Measurements from ENCODE around the gene TXNRD2.

Gene TXNRD2

GRCh38 chr22:19975707-19976035, 34.1 kb upstream of the TXNRD2 start:
- Histone ChIP-seq H3K27me3 (ENCODE audit: insufficient read depth, poor library complexity, severe bottlenecking) (no peaks in the 10 kb centered on the region), H3K4me1 (ENCODE audit: insufficient read depth, poor library complexity, severe bottlenecking) (peaks cover 12% of the 10 kb centered on the region), H3K9me3 (ENCODE audit: severe bottlenecking) (peaks cover 2% of the 10 kb centered on the region), H3K36me3 (ENCODE audit: low read depth) (peaks cover 11% of the 10 kb centered on the region; the same call in 1 of the 2 replicates), H3K27ac (ENCODE audit: poor library complexity, severe bottlenecking) (peak overlapping the region; percentile 58), H3K4me3 (ENCODE audit: severe bottlenecking) (no peak overlapping the region)
- no peak for TF ChIP-seq CTCF (IDR thresholded peaks at IDR 0.05; ENCODE audit: poor library complexity, severe bottlenecking)
- DNase-seq (ENCODE audit: low spot score), result no peak
- ATAC-seq (ENCODE audit: low read depth), result no peak

GRCh38 chr22:19974935-19975706, 33.5 kb upstream of the TXNRD2 start:
- Histone ChIP-seq H3K36me3 (ENCODE audit: low read depth) (peaks cover 9% of the 10 kb centered on the region; the same call in 1 of the 2 replicates), H3K4me3 (ENCODE audit: severe bottlenecking) (no peak overlapping the region), H3K4me1 (ENCODE audit: insufficient read depth, poor library complexity, severe bottlenecking) (peaks cover 12% of the 10 kb centered on the region), H3K9me3 (ENCODE audit: severe bottlenecking) (peaks cover under 1% of the 10 kb centered on the region), H3K27ac (ENCODE audit: poor library complexity, severe bottlenecking) (peak overlapping the region; percentile 58), H3K27me3 (ENCODE audit: insufficient read depth, poor library complexity, severe bottlenecking) (no peaks in the 10 kb centered on the region)
- peak; percentile 60 for ATAC-seq (ENCODE audit: low read depth)
- TF ChIP-seq CTCF (IDR thresholded peaks at IDR 0.05; ENCODE audit: poor library complexity, severe bottlenecking), result no peak
- no peak for DNase-seq (ENCODE audit: low spot score)

GRCh38 chr22:19974268-19974861, 32.7 kb upstream of the TXNRD2 start:
- ATAC-seq (ENCODE audit: low read depth) (no peak), DNase-seq (ENCODE audit: low spot score) (no peak)
- Histone ChIP-seq H3K36me3 (ENCODE audit: low read depth) (peaks cover 7% of the 10 kb centered on the region; the same call in 1 of the 2 replicates), H3K27me3 (ENCODE audit: insufficient read depth, poor library complexity, severe bottlenecking) (no peaks in the 10 kb centered on the region), H3K4me3 (ENCODE audit: severe bottlenecking) (no peak overlapping the region), H3K4me1 (ENCODE audit: insufficient read depth, poor library complexity, severe bottlenecking) (peaks cover 12% of the 10 kb centered on the region), H3K9me3 (ENCODE audit: severe bottlenecking) (no peaks in the 10 kb centered on the region), H3K27ac (ENCODE audit: poor library complexity, severe bottlenecking) (peak overlapping the region; percentile 58)
- no peak for TF ChIP-seq CTCF (IDR thresholded peaks at IDR 0.05; ENCODE audit: poor library complexity, severe bottlenecking)

- H3K36me3 ChIP-seq (ENCODE audit: low read depth), result peaks cover 4% of the 10 kb centered on the region; the same call in 1 of the 2 replicates
- H3K27me3 ChIP-seq (ENCODE audit: insufficient read depth, poor library complexity, severe bottlenecking), result no peaks in the 10 kb centered on the region
- H3K4me3 ChIP-seq (ENCODE audit: severe bottlenecking), result no peak overlapping the region
- DNase-seq (ENCODE audit: low spot score) (no peak), ATAC-seq (ENCODE audit: low read depth) (no peak)
- no peak overlapping the region for H3K27ac ChIP-seq (ENCODE audit: poor library complexity, severe bottlenecking)
- H3K4me1 ChIP-seq (ENCODE audit: insufficient read depth, poor library complexity, severe bottlenecking), result peaks cover 12% of the 10 kb centered on the region
- no peak for TF ChIP-seq CTCF (IDR thresholded peaks at IDR 0.05; ENCODE audit: poor library complexity, severe bottlenecking)
- no peaks in the 10 kb centered on the region for H3K9me3 ChIP-seq (ENCODE audit: severe bottlenecking)
Observed at GRCh38 chr22:19973551-19974267, 32.1 kb upstream of the TXNRD2 start.
